Myocyte (in vitro differentiated cells): ENCODE data around the gene SIDT1. TPM values are rescaled to one million over a fixed set of nuclear protein-coding genes. Genes with fewer than 3 reads are reported as not detected.
A peak's percentile ranks its signal among the peaks of the same experiment; 100 is the strongest.

Experiments used
- DNase-seq: peaks from one replicate; pipeline ENCODE4 v3.0.0-alpha.2; 2012; ENCODE audit warnings: low read depth
- polyA plus RNA-seq: library from polyadenylated mRNA; unstranded; fragments of >200 nt; gene quantifications from one replicate; pipeline ENCODE4 v1.2.1, GENCODE V29; 2012; ENCODE audit warnings: missing spikeins
- total RNA-seq: library from RNA; depleted of rRNA; stranded (reverse); fragments of >200 nt; gene quantifications from 2 replicates; pipeline ENCODE4 v1.2.3, GENCODE V29; 2014

The SIDT1 gene
- 0.24 TPM in 1 of 2 replicates, not detected in the other for total RNA-seq
- 0.23 TPM for polyA plus RNA-seq

GRCh38 chr3:113531826-113532697 lies at the start of gene SIDT1:
SIDT1 (plus strand) TSS chr3:113532555; CDS start chr3:113533022, 467 bp downstream.
- no peak for DNase-seq

- no peak for DNase-seq
These were observed 47.2 kb upstream of the SIDT1 start for GRCh38 chr3:113485161-113485609.

GRCh38 chr3:113495035-113495434 lies 37.3 kb upstream of the SIDT1 start:
- DNase-seq = peak; percentile 47

GRCh38 chr3:113496924-113497323 lies 35.4 kb upstream of the SIDT1 start:
- no peak for DNase-seq

GRCh38 chr3:113498221-113499005 lies 33.9 kb upstream of the SIDT1 start:
- DNase-seq = no peak

GRCh38 chr3:113499081-113499480 lies 33.3 kb upstream of the SIDT1 start:
- no peak for DNase-seq

GRCh38 chr3:113501597-113501996 lies 30.8 kb upstream of the SIDT1 start:
- no peak for DNase-seq

GRCh38 chr3:113505867-113506266 lies 26.5 kb upstream of the SIDT1 start:
- no peak for DNase-seq

GRCh38 chr3:113507501-113508067 lies 24.8 kb upstream of the SIDT1 start:
- no peak for DNase-seq

GRCh38 chr3:113508966-113509365 lies 23.4 kb upstream of the SIDT1 start:
- no peak for DNase-seq

GRCh38 chr3:113514265-113514769 lies 18.0 kb upstream of the SIDT1 start:
- peak; percentile 25 for DNase-seq

- no peak for DNase-seq
These were observed 16.2 kb upstream of the SIDT1 start for GRCh38 chr3:113516115-113516505.

GRCh38 chr3:113521981-113522380 lies 10.4 kb upstream of the SIDT1 start:
- no peak for DNase-seq

GRCh38 chr3:113523241-113523640 lies 9.1 kb upstream of the SIDT1 start:
- no peak for DNase-seq

- peak; percentile 21 for DNase-seq
These were observed 561 bp downstream of the SIDT1 start for GRCh38 chr3:113532698-113533533.

GRCh38 chr3:113533534-113533892 lies 1.2 kb downstream of the SIDT1 start:
- DNase-seq = no peak

- no peak for DNase-seq
These were observed 2.0 kb downstream of the SIDT1 start for GRCh38 chr3:113534365-113534764.

- DNase-seq = no peak
These were observed 3.5 kb downstream of the SIDT1 start for GRCh38 chr3:113535898-113536297.

- peak; percentile 58 for DNase-seq
These were observed 4.3 kb downstream of the SIDT1 start for GRCh38 chr3:113536627-113537101.

GRCh38 chr3:113537155-113537554 lies 4.8 kb downstream of the SIDT1 start:
- no peak for DNase-seq

- no peak for DNase-seq
These were observed 9.2 kb downstream of the SIDT1 start for GRCh38 chr3:113541519-113541918.
